Hepatocyte (in vitro differentiated cells): ENCODE results near the gene MIER2.

Source experiments
- EZH2phosphoT487 ChIP-seq: fragments of 200-600 bp; sonication (generic); IDR thresholded peaks from one replicate; pipeline ENCODE4 v1.6.1; 2018; ENCODE audit warnings: antibody characterized with exemption, mild to moderate bottlenecking, low read depth, moderate library complexity; ENCODE audit not compliant: unreplicated experiment, severe bottlenecking
- TF ChIP-seq, protein P1 (sequence below): fragments of 200-600 bp; sonication (generic); IDR thresholded peaks from 2 replicates; pipeline ENCODE4 v1.5.1; 2016; ENCODE audit warnings: antibody characterized with exemption, mild to moderate bottlenecking; ENCODE audit not compliant: poor library complexity

DNA sequence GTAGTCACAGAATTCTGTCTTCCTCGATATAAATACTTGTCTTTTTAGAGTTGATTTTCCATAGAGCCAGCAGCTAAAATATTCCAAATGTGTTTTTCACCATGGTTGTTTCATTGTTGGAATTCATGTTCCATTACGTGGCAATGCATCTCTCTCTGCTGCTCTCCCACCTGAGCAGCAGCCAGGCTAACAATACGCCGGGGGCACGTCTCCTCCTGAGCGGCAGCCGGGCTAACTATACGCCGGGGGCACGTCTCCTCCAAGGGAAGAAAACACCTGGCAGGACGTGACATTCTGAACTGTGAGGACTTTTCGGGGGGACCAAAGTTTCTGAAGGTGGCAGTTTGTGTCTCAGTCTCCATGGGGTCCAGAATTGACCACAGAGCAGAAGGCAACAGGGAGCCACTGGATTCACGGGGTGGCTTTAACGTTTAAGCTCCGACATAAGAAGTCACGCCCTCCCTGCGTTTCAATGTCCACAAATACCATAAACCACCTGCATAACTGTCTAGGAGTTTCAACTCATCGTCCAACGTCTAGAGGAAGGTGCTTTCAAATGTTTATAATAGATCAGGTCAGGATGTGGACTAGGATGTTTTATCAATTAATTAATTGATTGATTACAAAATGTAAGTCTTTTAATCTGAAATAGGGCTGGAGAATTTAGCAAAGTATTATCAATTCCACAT lies 68.5 kb downstream of the MIER2 start:
- TF ChIP-seq, protein P1, sequence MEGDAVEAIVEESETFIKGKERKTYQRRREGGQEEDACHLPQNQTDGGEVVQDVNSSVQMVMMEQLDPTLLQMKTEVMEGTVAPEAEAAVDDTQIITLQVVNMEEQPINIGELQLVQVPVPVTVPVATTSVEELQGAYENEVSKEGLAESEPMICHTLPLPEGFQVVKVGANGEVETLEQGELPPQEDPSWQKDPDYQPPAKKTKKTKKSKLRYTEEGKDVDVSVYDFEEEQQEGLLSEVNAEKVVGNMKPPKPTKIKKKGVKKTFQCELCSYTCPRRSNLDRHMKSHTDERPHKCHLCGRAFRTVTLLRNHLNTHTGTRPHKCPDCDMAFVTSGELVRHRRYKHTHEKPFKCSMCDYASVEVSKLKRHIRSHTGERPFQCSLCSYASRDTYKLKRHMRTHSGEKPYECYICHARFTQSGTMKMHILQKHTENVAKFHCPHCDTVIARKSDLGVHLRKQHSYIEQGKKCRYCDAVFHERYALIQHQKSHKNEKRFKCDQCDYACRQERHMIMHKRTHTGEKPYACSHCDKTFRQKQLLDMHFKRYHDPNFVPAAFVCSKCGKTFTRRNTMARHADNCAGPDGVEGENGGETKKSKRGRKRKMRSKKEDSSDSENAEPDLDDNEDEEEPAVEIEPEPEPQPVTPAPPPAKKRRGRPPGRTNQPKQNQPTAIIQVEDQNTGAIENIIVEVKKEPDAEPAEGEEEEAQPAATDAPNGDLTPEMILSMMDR, result no peak
- no peak for TF ChIP-seq EZH2phosphoT487
